H1 (cell line): ENCODE measurements around the gene ATP2A3. TPM values are rescaled to one million over a fixed set of nuclear protein-coding genes. Genes with fewer than 3 reads are reported as not detected.
A peak's percentile ranks its signal among the peaks of the same experiment; 100 is the strongest.

ENCODE experiments used
- CTCF ChIA-PET: fragments of 300-600 bp; sonication (Branson Sonifier 250); formaldehyde crosslinking; loops from one replicate; lab custom pipeline; 2021; ENCODE audit not compliant: partially characterized antibody; lab: Charles Lee
- POLR2A ChIA-PET: fragments of 300-600 bp; sonication (Branson Sonifier 250); formaldehyde crosslinking; loops from one replicate; lab custom pipeline; 2021; ENCODE audit warnings: inconsistent platforms; ENCODE audit not compliant: partially characterized antibody; lab: Charles Lee
- DNase-seq, 2 experiments: peaks; one replicate each; pipeline versions ENCODE4 v3.0.0 to v3.0.0-alpha.2; 2010 to 2022; ENCODE audit warnings: low spot score in 2 of 2, low read depth in 1 of 2, mixed read lengths in 1 of 2
- FAIRE-seq: peaks from 2 replicates; lab custom pipeline; 2011; peaks lifted over from hg19 to GRCh38; lab: Jason Lieb, UNC
- H2AFZ ChIP-seq: 2 replicates; pipeline ENCODE4 v1.8.1; 2012; ENCODE audit warnings: low read length, inconsistent platforms
- H2AK5ac ChIP-seq: 2 replicates; pipeline ENCODE4 v1.6.1; 2013; ENCODE audit warnings: low read depth, low read length
- H2BK120ac ChIP-seq: replicated peaks from 2 replicates; pipeline ENCODE3; 2013; ENCODE audit warnings: low read depth, low read length, inconsistent platforms
- H2BK12ac ChIP-seq: 2 replicates; pipeline ENCODE4 v1.6.1; 2013; ENCODE audit warnings: low read depth, low read length
- H2BK15ac ChIP-seq: 2 replicates; pipeline ENCODE4 v1.6.1; 2013; ENCODE audit warnings: low read length
- H2BK20ac ChIP-seq: 2 replicates; pipeline ENCODE4 v1.6.1; 2013; ENCODE audit warnings: low read length
- H2BK5ac ChIP-seq: 2 replicates; pipeline ENCODE4 v1.6.1; 2013; ENCODE audit warnings: low read depth, low read length
- H3K14ac ChIP-seq: 2 replicates; pipeline ENCODE4 v1.6.1; 2013; ENCODE audit warnings: inconsistent platforms; ENCODE audit not compliant: insufficient read length
- H3K18ac ChIP-seq: 2 replicates; pipeline ENCODE4 v1.6.1; 2013; ENCODE audit warnings: low read length; ENCODE audit errors: extremely low read depth
- H3K23ac ChIP-seq: 2 replicates; pipeline ENCODE4 v1.6.1; 2013; ENCODE audit warnings: inconsistent platforms; ENCODE audit not compliant: insufficient read length
- H3K23me2 ChIP-seq: 2 replicates; pipeline ENCODE4 v1.6.1; 2013; ENCODE audit warnings: low read depth, low read length
- H3K27ac ChIP-seq: 2 replicates; pipeline ENCODE4 v1.6.1; 2011; ENCODE audit warnings: low read depth, low read length, inconsistent platforms
- H3K27me3 ChIP-seq, 4 experiments: replicated peaks in 1 of 4; 1 replicate in 1 of 4; 2 replicates in 3 of 4; pipeline versions ENCODE4 v1.6.1 to v1.8.1; 2011 to 2013; ENCODE audit warnings: low read length in 3 of 4, mild to moderate bottlenecking in 3 of 4, inconsistent platforms in 2 of 4, mixed read lengths in 2 of 4, moderate library complexity in 1 of 4; ENCODE audit not compliant: control insufficient read depth in 3 of 4, insufficient read depth in 3 of 4; ENCODE audit errors: extremely low read depth in 1 of 4
- H3K36me3 ChIP-seq, 4 experiments: 2 replicates each; pipeline versions ENCODE4 v1.6.1 to v1.8.1; 2011 to 2013; ENCODE audit warnings: mild to moderate bottlenecking in 4 of 4, low read length in 3 of 4, moderate library complexity in 2 of 4, control low read depth in 1 of 4, inconsistent platforms in 1 of 4; ENCODE audit not compliant: insufficient read depth in 4 of 4, control insufficient read depth in 2 of 4
- H3K4ac ChIP-seq: replicated peaks from 2 replicates; pipeline ENCODE3; 2013; ENCODE audit warnings: low read length, low read depth, mixed read lengths, inconsistent platforms; ENCODE audit not compliant: insufficient read length
- H3K4me1 ChIP-seq, 4 experiments: replicated peaks in 1 of 4; 1 replicate in 1 of 4; 2 replicates in 3 of 4; pipeline versions ENCODE4 v1.6.1 to v1.8.1; 2011 to 2013; ENCODE audit warnings: low read length in 3 of 4, inconsistent platforms in 2 of 4, mixed read lengths in 1 of 4; ENCODE audit not compliant: insufficient read depth in 4 of 4, control insufficient read depth in 3 of 4
- H3K4me2 ChIP-seq, 2 experiments: 2 replicates each; pipeline versions ENCODE4 v1.6.1 to v1.8.1; 2011 to 2013; ENCODE audit warnings: low read depth in 2 of 2, low read length in 2 of 2, control low read depth in 1 of 2, inconsistent platforms in 1 of 2, mild to moderate bottlenecking in 1 of 2; ENCODE audit not compliant: insufficient read depth in 1 of 2
- H3K4me3 ChIP-seq, 4 experiments: fragments of 200-600, 300-600 bp in 1 of 4; sonication (generic), shearing (Covaris generic), sonication (Bioruptor Twin) in 1 of 4; 2 replicates each; pipeline versions ENCODE4 v1.5.1 to v1.8.1; 2011 to 2016; ENCODE audit warnings: low read length in 4 of 4, low read depth in 3 of 4, control low read depth in 2 of 4, inconsistent platforms in 2 of 4, mild to moderate bottlenecking in 2 of 4, mixed read lengths in 1 of 4, moderate library complexity in 1 of 4; ENCODE audit not compliant: insufficient read depth in 2 of 4; ENCODE audit errors: extremely low read depth in 1 of 4
- H3K56ac ChIP-seq: replicated peaks from 2 replicates; pipeline ENCODE3; 2013; ENCODE audit warnings: low read depth, mild to moderate bottlenecking, mixed read lengths, low read length, inconsistent platforms; ENCODE audit not compliant: insufficient read length
- H3K79me1 ChIP-seq: 2 replicates; pipeline ENCODE4 v1.6.1; 2013; ENCODE audit warnings: low read depth, low read length, control low read depth
- H3K79me2 ChIP-seq, 2 experiments: 2 replicates each; pipeline versions ENCODE4 v1.6.1 to v1.8.1; 2012 to 2013; ENCODE audit warnings: low read length in 2 of 2, mild to moderate bottlenecking in 2 of 2, inconsistent platforms in 1 of 2; ENCODE audit not compliant: insufficient read depth in 2 of 2, control insufficient read depth in 1 of 2
- H3K9ac ChIP-seq, 4 experiments: replicated peaks in 1 of 4; 1 replicate in 1 of 4; 2 replicates in 3 of 4; pipeline versions ENCODE4 v1.6.1 to v1.8.1; 2011 to 2013; ENCODE audit warnings: low read depth in 3 of 4, low read length in 3 of 4, control low read depth in 2 of 4, mild to moderate bottlenecking in 2 of 4, moderate library complexity in 2 of 4, inconsistent platforms in 1 of 4; ENCODE audit errors: extremely low read depth in 1 of 4
- H3K9me3 ChIP-seq, 2 experiments: 2 replicates each; pipeline versions ENCODE4 v1.6.1 to v1.8.1; 2012 to 2013; ENCODE audit warnings: mild to moderate bottlenecking in 2 of 2, moderate library complexity in 2 of 2, control low read depth in 1 of 2, inconsistent platforms in 1 of 2, low read depth in 1 of 2, low read length in 1 of 2, mixed read lengths in 1 of 2; ENCODE audit not compliant: insufficient read depth in 2 of 2
- H4K20me1 ChIP-seq, 2 experiments: replicated peaks in 1 of 2; 2 replicates each; pipeline versions ENCODE3 to v1.8.1; 2011 to 2013; ENCODE audit warnings: inconsistent platforms in 2 of 2, low read length in 2 of 2, mild to moderate bottlenecking in 1 of 2; ENCODE audit not compliant: insufficient read depth in 2 of 2, control insufficient read depth in 1 of 2
- H4K5ac ChIP-seq: 2 replicates; pipeline ENCODE4 v1.6.1; 2013; ENCODE audit warnings: low read length, low read depth, mixed read lengths, inconsistent platforms; ENCODE audit not compliant: insufficient read length
- H4K8ac ChIP-seq: 2 replicates; pipeline ENCODE4 v1.8.0; 2013; ENCODE audit warnings: mild to moderate bottlenecking, moderate library complexity, low read length, inconsistent platforms; ENCODE audit not compliant: insufficient read depth; ENCODE audit errors: extremely low read depth
- H4K91ac ChIP-seq: replicated peaks from 2 replicates; pipeline ENCODE3; 2013; ENCODE audit warnings: low read length, mixed read lengths, inconsistent platforms; ENCODE audit not compliant: insufficient read length
- KDM5A ChIP-seq: fragments of 200-600 bp; IDR thresholded peaks from 2 replicates; pipeline ENCODE4 v1.7.1; 2012; ENCODE audit warnings: mild to moderate bottlenecking, low read length, inconsistent platforms, mixed read lengths
- RAD21 ChIP-seq, 2 experiments: IDR thresholded peaks in 1 of 2; conservative IDR thresholded peaks in 1 of 2; 2 replicates each; pipeline ENCODE4 v1.6.1; 2011; ENCODE audit warnings: low read depth in 2 of 2, low read length in 2 of 2, improper control_type of control experiment in 1 of 2, inconsistent platforms in 1 of 2, mild to moderate bottlenecking in 1 of 2, moderate library complexity in 1 of 2
- WGBS, 2 experiments: shearing (Covaris generic) in 1 of 2; methylation state at CpG; one replicate each; pipeline versions ENCODE4 v1.1.6 to v1.1.7; 2013 to 2015; ENCODE audit warnings: low lambda C conversion rate in 2 of 2, mixed read lengths in 2 of 2, inconsistent platforms in 1 of 2, low coverage in 1 of 2, missing lambda C conversion rate in 1 of 2; ENCODE audit not compliant: insufficient replicate concordance in 2 of 2, insufficient coverage in 1 of 2, insufficient read length in 1 of 2; ENCODE audit errors: extremely low coverage in 1 of 2, missing lambda C conversion rate in 1 of 2; 5-methylcytosine and 5-hydroxymethylcytosine counted together
- polyA plus RNA-seq, 7 experiments: library from polyadenylated mRNA; depleted of rRNA in 3 of 7; stranded (reverse) in 5 of 7; unstranded in 2 of 7; fragments of >200 nt in 5 of 7; fragments of 200-250 nt in 2 of 7; gene quantifications; 1 replicate in 5 of 7; 2 replicates in 1 of 7; 4 replicates in 1 of 7; pipeline versions ENCODE4 v1.2.1 to v1.2.3, GENCODE V29; 2011 to 2013; ENCODE audit warnings: missing spikeins in 2 of 7, mixed read lengths in 2 of 7
- total RNA-seq: library from RNA; stranded (reverse); fragmentation: NEBNext Ultra II Directional; extraction: Animal tissue kit (Norgen Biotek cat#: 25700); gene quantifications from 2 replicates; pipeline ENCODE4 v1.2.1, GENCODE V29; 2021
- TF ChIP-seq, protein P1 (sequence below), 3 experiments: IDR thresholded peaks; 1 replicate in 2 of 3; 2 replicates in 1 of 3; pipeline versions ENCODE4 v1.5.1 to v1.6.1; 2011; ENCODE audit warnings: low read length in 3 of 3, mild to moderate bottlenecking in 3 of 3, inconsistent platforms in 2 of 3, low read depth in 1 of 3, moderate library complexity in 1 of 3; ENCODE audit not compliant: insufficient read depth in 1 of 3; ENCODE audit errors: control extremely low read depth in 1 of 3

ATP2A3 gene
- total and polyA plus RNA-seq, 2 of the 8 experiments (the other 6 are each of a cell fraction or from before 2014, with no cell fraction given): 18.4 to 32.5 TPM

DNA sequence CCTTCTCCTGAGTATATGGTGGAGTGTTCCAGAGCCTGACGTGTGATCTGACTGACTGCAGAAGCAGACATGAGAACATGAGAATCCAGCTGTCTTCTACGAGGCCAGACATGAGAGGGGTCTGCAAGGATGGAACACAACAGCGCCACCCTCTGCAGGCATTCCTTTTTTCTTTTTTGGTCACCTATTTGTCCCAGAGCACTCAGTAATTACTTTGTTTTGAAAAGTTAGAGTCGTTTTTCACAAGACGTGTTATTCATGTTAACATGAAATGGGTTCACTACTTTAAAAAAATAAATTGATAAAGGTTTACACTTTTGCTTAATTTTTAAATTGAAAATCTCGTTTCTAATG lies 43.8 kb upstream of the ATP2A3 start:
- CTCF ChIA-PET: interaction anchor here (0.7 to 8.3 kb wide), 24 partner anchors 9 to 164 kb away, joined by 3 to 102 read pairs (median 4); partner anchors contain the start of gene P2RX1
- Histone ChIP-seq H3K4ac (no peak overlapping the region), H3K23me2 (no peaks in the 10 kb centered on the region), H2BK15ac (no peak overlapping the region), H4K5ac (no peak overlapping the region), H2BK5ac (no peak overlapping the region), H3K56ac (no peak overlapping the region), H2AK5ac (no peak overlapping the region), H2AFZ (no peak overlapping the region), H3K4me3 (no peak overlapping the region), H3K9ac (no peak overlapping the region), H2BK12ac (no peak overlapping the region), H3K27ac (no peak overlapping the region), H3K36me3 (peaks cover 0 to 7% (median 2%) of the 10 kb centered on the region in 4 experiments; a peak in 2 of 8 replicates), H3K79me2 (no peaks in the 10 kb centered on the region), H3K4me2 (no peak overlapping the region), H3K9me3 (no peaks in the 10 kb centered on the region), H3K14ac (no peak overlapping the region), H3K79me1 (no peaks in the 10 kb centered on the region), H2BK20ac (no peak overlapping the region), H3K27me3 (no peaks in the 10 kb centered on the region), H2BK120ac (no peak overlapping the region), H4K91ac (no peak overlapping the region), H4K20me1 (peaks cover 0 to under 1% of the 10 kb centered on the region in 2 experiments), H3K4me1 (peaks cover 0 to 16% (median 9%) of the 10 kb centered on the region in 4 experiments; a peak in 6 of 7 replicates), H3K18ac (no peak overlapping the region), H3K23ac (no peak overlapping the region), H4K8ac (no peak overlapping the region)
- DNase-seq (no peak), FAIRE-seq (no peak)
- POLR2A ChIA-PET: interaction anchor here (0.8 kb wide), 1 partner anchor 135 kb away, joined by 3 read pairs; the partner anchor contains the start of genes CYB5D2 and ZZEF1
- WGBS, 2 experiments: 82% methylated on average over 6 of the region's 6 CpGs; no CpG with 5 or more reads in 1 of the 2 experiments
- TF ChIP-seq KDM5A (no peak), RAD21 (IDR thresholded peaks at IDR 0.05 in 1 of 2, conservative IDR thresholded peaks at IDR 0.05 in 1 of 2; ENCODE audit: low read depth in 2 of 2, low read length in 2 of 2) (peak; percentile 44 to 53)
- TF ChIP-seq, protein P1, sequence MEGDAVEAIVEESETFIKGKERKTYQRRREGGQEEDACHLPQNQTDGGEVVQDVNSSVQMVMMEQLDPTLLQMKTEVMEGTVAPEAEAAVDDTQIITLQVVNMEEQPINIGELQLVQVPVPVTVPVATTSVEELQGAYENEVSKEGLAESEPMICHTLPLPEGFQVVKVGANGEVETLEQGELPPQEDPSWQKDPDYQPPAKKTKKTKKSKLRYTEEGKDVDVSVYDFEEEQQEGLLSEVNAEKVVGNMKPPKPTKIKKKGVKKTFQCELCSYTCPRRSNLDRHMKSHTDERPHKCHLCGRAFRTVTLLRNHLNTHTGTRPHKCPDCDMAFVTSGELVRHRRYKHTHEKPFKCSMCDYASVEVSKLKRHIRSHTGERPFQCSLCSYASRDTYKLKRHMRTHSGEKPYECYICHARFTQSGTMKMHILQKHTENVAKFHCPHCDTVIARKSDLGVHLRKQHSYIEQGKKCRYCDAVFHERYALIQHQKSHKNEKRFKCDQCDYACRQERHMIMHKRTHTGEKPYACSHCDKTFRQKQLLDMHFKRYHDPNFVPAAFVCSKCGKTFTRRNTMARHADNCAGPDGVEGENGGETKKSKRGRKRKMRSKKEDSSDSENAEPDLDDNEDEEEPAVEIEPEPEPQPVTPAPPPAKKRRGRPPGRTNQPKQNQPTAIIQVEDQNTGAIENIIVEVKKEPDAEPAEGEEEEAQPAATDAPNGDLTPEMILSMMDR (IDR thresholded peaks at IDR 0.05; ENCODE audit: control extremely low read depth in 1 of 3, insufficient read depth in 1 of 3, low read depth in 1 of 3, low read length in 3 of 3): peak; percentile 29 to 55 (median 44)
